Neutrophil (primary cell): ENCODE measurements around the gene CYP27B1.
A peak's percentile ranks its signal among the peaks of the same experiment; 100 is the strongest.

ENCODE experiments used
- H3K27ac ChIP-seq: fragments of 200-600 bp; sonication (generic); 2 replicates; pipeline ENCODE4 v1.5.1; 2016; ENCODE audit warnings: mild to moderate bottlenecking, moderate library complexity
- H3K27me3 ChIP-seq: fragments of 200-600 bp; sonication (generic); 2 replicates; pipeline ENCODE4 v1.6.0; 2016; ENCODE audit warnings: mild to moderate bottlenecking
- H3K36me3 ChIP-seq: fragments of 200-600 bp; sonication (generic); 2 replicates; pipeline ENCODE4 v1.5.1; 2017
- H3K4me1 ChIP-seq, 2 experiments: fragments of 200-600 bp in 1 of 2; sonication (generic) in 1 of 2; 1 replicate in 1 of 2; 2 replicates in 1 of 2; pipeline versions ENCODE4 v1.5.1 to v1.6.1; 2013 to 2016; ENCODE audit warnings: low read depth in 1 of 2, low read length in 1 of 2, mild to moderate bottlenecking in 1 of 2, moderate library complexity in 1 of 2; ENCODE audit not compliant: control insufficient read depth in 1 of 2, insufficient read depth in 1 of 2
- H3K4me3 ChIP-seq, 2 experiments: fragments of 200-600 bp in 1 of 2; sonication (generic) in 1 of 2; 1 replicate in 1 of 2; 2 replicates in 1 of 2; pipeline ENCODE4 v1.5.1; 2013 to 2016; ENCODE audit warnings: low read depth in 1 of 2, low read length in 1 of 2, mild to moderate bottlenecking in 1 of 2, moderate library complexity in 1 of 2
- H3K9me3 ChIP-seq: fragments of 200-600 bp; sonication (generic); 2 replicates; pipeline ENCODE4 v1.5.1; 2016
- CTCF ChIP-seq: fragments of 200-600 bp; sonication (generic); IDR thresholded peaks from 2 replicates; pipeline ENCODE4 v1.5.1; 2016; ENCODE audit warnings: antibody characterized with exemption

The CYP27B1 gene

GRCh38 chr12:57738661-57739237 is 28.1 kb downstream of the CYP27B1 start, which contains the start of gene AGAP2:
Gene AGAP2, minus strand, starts transcription at chr12:57738742. Its CDS starts 496 bp downstream, at chr12:57738246.
- no peaks in the 10 kb centered on the region for H3K9me3 ChIP-seq
- peaks cover 60% of the 10 kb centered on the region for H3K36me3 ChIP-seq
- H3K27me3 ChIP-seq: no peaks in the 10 kb centered on the region
- peak within 1 kb of the TSS; percentile 94 for H3K27ac ChIP-seq
- H3K4me3 ChIP-seq: no peak within 1 kb of the TSS
- no peak for TF ChIP-seq CTCF
- peaks cover 45 to 48% of the 10 kb centered on the region in 2 experiments for H3K4me1 ChIP-seq

- Histone ChIP-seq H3K27me3 (no peaks in the 10 kb centered on the region), H3K27ac (no peak overlapping the region), H3K4me1 (peaks cover 38 to 39% of the 10 kb centered on the region in 2 experiments)
Measured at GRCh38 chr12:57737467-57738460, 29.1 kb downstream of the CYP27B1 start.

GRCh38 chr12:57736741-57737466 is 30.0 kb downstream of the CYP27B1 start:
- no peaks in the 10 kb centered on the region for H3K27me3 ChIP-seq
- H3K27ac ChIP-seq: no peak overlapping the region
- no peak overlapping the region for H3K4me3 ChIP-seq
- peaks cover 79% of the 10 kb centered on the region for H3K36me3 ChIP-seq
- H3K4me1 ChIP-seq: peaks cover 29 to 31% of the 10 kb centered on the region in 2 experiments
- H3K9me3 ChIP-seq: no peaks in the 10 kb centered on the region
- TF ChIP-seq CTCF: no peak

More at GRCh38 chr12:57737467-57738460, 29.1 kb downstream of the CYP27B1 start:
- no peaks in the 10 kb centered on the region for H3K9me3 ChIP-seq
- peaks cover 70% of the 10 kb centered on the region for H3K36me3 ChIP-seq
- no peak for TF ChIP-seq CTCF
- no peak overlapping the region for H3K4me3 ChIP-seq

- Histone ChIP-seq H3K9me3 (no peaks in the 10 kb centered on the region), H3K36me3 (peaks cover 86% of the 10 kb centered on the region), H3K27me3 (no peaks in the 10 kb centered on the region), H3K4me1 (peaks cover 23% of the 10 kb centered on the region in 2 experiments), H3K4me3 (no peak overlapping the region), H3K27ac (peak overlapping the region; percentile 9)
- TF ChIP-seq CTCF: no peak
Measured at GRCh38 chr12:57735952-57736740, 30.7 kb downstream of the CYP27B1 start.
